Nephron (organoid): ENCODE data around the gene GRB7.

Experiments used
- H3K27ac Mint-ChIP-seq, 3 experiments: 2 replicates each; pipeline ENCODE4 v1.8.0; 2020; ENCODE audit warnings: mixed read lengths in 3 of 3, mild to moderate bottlenecking in 2 of 3, moderate library complexity in 1 of 3
- H3K27me3 Mint-ChIP-seq: 2 replicates; pipeline ENCODE4 v1.8.0; 2021; ENCODE audit warnings: low read depth, mild to moderate bottlenecking, moderate library complexity, mixed read lengths
- H3K36me3 Mint-ChIP-seq: 2 replicates; pipeline ENCODE4 v1.8.0; 2020; ENCODE audit warnings: low read depth, mixed read lengths
- H3K4me1 Mint-ChIP-seq: 2 replicates; pipeline ENCODE4 v1.8.0; 2020; ENCODE audit warnings: mixed read lengths
- H3K4me3 Mint-ChIP-seq, 3 experiments: 2 replicates each; pipeline ENCODE4 v1.8.0; 2020; ENCODE audit warnings: mild to moderate bottlenecking in 3 of 3, mixed read lengths in 3 of 3, moderate library complexity in 2 of 3
- H3K9me3 Mint-ChIP-seq: 2 replicates; pipeline ENCODE4 v1.8.0; 2020; ENCODE audit warnings: mixed read lengths
- TF ChIP-seq, protein P1 (sequence below), 3 experiments: fragments of 200-600 bp; sonication (generic); IDR thresholded peaks; one replicate each; pipeline ENCODE4 v1.5.0; 2021; ENCODE audit warnings: antibody characterized with exemption in 3 of 3; ENCODE audit not compliant: unreplicated experiment in 3 of 3

GRB7 gene

DNA sequence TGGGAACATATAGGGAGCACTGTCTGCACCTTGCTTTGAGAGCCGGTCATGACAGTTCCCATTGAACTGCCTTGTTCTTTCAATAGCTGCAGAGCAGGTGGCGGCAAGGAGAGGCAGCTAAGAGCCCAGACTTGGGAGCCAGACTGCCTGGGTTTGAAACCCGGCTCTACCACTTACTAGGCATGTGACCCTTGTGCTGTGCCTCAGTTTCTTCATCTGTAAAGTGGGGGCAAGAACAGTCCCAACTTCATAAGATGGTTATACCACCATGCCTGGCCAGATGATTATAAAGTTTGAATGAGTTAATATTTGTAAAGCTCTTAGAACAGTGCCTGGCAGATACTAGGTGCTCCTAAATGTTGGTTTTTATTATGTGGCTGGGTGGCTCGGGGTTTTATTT is 23.5 kb upstream of the GRB7 start:
- peaks cover 6% of the 10 kb centered on the region for H3K4me1 Mint-ChIP-seq
- TF ChIP-seq, protein P1, sequence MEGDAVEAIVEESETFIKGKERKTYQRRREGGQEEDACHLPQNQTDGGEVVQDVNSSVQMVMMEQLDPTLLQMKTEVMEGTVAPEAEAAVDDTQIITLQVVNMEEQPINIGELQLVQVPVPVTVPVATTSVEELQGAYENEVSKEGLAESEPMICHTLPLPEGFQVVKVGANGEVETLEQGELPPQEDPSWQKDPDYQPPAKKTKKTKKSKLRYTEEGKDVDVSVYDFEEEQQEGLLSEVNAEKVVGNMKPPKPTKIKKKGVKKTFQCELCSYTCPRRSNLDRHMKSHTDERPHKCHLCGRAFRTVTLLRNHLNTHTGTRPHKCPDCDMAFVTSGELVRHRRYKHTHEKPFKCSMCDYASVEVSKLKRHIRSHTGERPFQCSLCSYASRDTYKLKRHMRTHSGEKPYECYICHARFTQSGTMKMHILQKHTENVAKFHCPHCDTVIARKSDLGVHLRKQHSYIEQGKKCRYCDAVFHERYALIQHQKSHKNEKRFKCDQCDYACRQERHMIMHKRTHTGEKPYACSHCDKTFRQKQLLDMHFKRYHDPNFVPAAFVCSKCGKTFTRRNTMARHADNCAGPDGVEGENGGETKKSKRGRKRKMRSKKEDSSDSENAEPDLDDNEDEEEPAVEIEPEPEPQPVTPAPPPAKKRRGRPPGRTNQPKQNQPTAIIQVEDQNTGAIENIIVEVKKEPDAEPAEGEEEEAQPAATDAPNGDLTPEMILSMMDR (IDR thresholded peaks at IDR 0.05; ENCODE audit: unreplicated experiment in 3 of 3) = no peak
- H3K27ac Mint-ChIP-seq = no peak overlapping the region
- H3K27me3 Mint-ChIP-seq = no peaks in the 10 kb centered on the region
- no peaks in the 10 kb centered on the region for H3K9me3 Mint-ChIP-seq
- H3K36me3 Mint-ChIP-seq = peaks cover 51% of the 10 kb centered on the region
- H3K4me3 Mint-ChIP-seq = no peak overlapping the region

DNA sequence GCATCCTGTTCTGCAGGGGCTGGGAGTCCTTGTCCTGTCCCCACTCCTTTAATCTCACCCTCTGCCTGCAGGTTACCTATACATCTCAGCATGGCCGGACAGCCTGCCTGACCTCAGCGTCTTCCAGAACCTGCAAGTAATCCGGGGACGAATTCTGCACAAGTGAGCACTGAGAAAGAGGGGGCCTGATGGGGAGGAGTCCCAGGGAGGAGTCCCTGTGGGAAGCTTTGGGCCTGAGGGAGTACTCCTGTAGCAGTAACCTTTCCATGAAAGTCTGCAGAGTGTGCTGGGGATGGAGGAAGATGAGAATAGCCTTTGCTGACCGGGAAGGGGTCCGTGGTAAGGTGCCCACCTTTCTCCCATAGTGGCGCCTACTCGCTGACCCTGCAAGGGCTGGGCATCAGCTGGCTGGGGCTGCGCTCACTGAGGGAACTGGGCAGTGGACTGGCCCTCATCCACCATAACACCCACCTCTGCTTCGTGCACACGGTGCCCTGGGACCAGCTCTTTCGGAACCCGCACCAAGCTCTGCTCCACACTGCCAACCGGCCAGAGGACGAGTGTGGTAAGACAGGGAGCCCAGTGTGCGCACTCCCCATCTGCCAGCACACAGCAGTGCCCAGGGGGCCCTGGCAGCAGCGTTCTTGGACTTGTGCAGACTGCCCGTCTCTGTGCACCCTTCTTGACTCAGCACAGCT is 22.2 kb upstream of the GRB7 start:
- Mint-ChIP-seq H3K27ac (no peak overlapping the region), H3K9me3 (no peaks in the 10 kb centered on the region), H3K36me3 (peaks cover 48% of the 10 kb centered on the region), H3K4me3 (no peak overlapping the region), H3K4me1 (no peaks in the 10 kb centered on the region), H3K27me3 (no peaks in the 10 kb centered on the region)
- TF ChIP-seq, protein P1 (IDR thresholded peaks at IDR 0.05; ENCODE audit: unreplicated experiment in 3 of 3) = no peak

DNA sequence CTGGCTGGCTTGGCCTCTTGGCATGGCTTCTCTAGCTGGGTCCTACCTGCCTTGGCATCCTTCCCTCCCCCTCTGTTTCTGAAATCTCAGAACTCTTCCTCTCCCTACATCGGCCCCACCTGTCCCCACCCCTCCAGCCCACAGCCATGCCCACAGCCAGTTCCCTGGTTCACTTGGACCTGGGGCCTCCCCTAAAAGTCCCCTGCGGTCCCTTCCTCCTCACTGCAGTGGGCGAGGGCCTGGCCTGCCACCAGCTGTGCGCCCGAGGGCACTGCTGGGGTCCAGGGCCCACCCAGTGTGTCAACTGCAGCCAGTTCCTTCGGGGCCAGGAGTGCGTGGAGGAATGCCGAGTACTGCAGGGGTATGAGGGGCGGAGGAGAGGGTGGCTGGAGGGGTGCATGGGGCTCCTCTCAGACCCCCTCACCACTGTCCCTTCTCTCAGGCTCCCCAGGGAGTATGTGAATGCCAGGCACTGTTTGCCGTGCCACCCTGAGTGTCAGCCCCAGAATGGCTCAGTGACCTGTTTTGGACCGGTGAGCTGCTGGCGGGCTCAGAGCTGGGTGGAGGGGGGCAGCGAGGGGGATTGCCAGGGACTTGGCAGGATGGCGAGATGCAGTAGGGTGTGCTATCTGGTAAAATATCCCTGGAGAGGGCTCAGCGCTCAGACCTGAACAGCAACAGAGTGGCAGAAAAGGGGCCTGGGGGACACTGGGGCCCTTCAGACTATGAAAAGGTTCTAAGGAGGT is 21.5 kb upstream of the GRB7 start:
- TF ChIP-seq, protein P1 (IDR thresholded peaks at IDR 0.05; ENCODE audit: unreplicated experiment in 3 of 3) = no peak
- no peaks in the 10 kb centered on the region for H3K9me3 Mint-ChIP-seq
- H3K4me1 Mint-ChIP-seq = no peaks in the 10 kb centered on the region
- H3K27ac Mint-ChIP-seq = no peak overlapping the region
- H3K4me3 Mint-ChIP-seq = no peak overlapping the region
- H3K27me3 Mint-ChIP-seq = no peaks in the 10 kb centered on the region
- H3K36me3 Mint-ChIP-seq = peaks cover 47% of the 10 kb centered on the region

DNA sequence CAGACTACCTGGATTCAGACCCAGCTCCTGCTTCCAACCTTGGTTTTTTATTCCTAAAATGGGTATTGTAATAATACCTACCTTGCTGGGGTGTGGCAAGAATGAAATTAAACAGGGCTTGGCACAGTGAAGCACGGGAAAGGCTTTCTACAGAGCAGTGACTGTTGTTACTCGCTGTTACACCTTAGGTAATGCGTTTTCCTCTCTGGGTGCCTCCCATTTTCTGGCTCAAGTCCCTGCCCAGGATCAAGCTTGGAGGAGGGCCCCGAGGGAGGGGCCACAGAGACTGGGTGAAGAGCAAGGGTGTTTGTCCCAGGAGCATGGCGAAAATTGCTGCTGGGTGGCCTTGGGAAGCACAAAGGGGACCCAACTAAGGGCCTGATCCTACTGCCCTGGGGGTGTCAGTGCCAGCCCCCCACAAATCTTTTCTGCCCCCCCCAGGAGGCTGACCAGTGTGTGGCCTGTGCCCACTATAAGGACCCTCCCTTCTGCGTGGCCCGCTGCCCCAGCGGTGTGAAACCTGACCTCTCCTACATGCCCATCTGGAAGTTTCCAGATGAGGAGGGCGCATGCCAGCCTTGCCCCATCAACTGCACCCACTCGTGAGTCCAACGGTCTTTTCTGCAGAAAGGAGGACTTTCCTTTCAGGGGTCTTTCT is 20.7 kb upstream of the GRB7 start:
- Mint-ChIP-seq H3K27me3 (no peaks in the 10 kb centered on the region), H3K36me3 (peaks cover 45% of the 10 kb centered on the region), H3K27ac (no peak overlapping the region), H3K4me1 (no peaks in the 10 kb centered on the region), H3K4me3 (no peak overlapping the region), H3K9me3 (no peaks in the 10 kb centered on the region)
- TF ChIP-seq, protein P1 (IDR thresholded peaks at IDR 0.05; ENCODE audit: unreplicated experiment in 3 of 3) = no peak

DNA sequence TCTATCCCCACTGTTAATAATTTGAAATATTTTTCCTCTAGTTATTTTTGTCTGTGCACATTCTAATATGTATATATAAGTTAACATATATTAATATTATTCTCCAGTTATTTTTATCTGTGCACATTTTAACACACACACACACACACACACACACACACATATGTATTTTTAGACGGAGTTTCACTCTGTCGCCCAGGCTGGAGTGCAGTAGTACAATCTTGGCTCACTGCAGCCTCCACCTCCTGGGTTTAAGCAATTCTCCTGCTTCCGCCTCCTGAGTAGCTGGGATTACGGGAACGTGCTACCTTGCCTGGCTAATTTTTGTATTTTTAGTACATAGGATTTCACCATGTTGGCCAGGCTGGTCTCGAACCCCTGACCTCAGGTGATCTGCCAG is 20.1 kb upstream of the GRB7 start:
- peaks cover 39% of the 10 kb centered on the region for H3K36me3 Mint-ChIP-seq
- no peak overlapping the region for H3K27ac Mint-ChIP-seq
- no peaks in the 10 kb centered on the region for H3K27me3 Mint-ChIP-seq
- TF ChIP-seq, protein P1 (IDR thresholded peaks at IDR 0.05; ENCODE audit: unreplicated experiment in 3 of 3) = no peak
- no peak overlapping the region for H3K4me3 Mint-ChIP-seq
- H3K9me3 Mint-ChIP-seq = no peaks in the 10 kb centered on the region
- no peaks in the 10 kb centered on the region for H3K4me1 Mint-ChIP-seq
